ENCODE data around the gene PACRG. TPM values are rescaled to one million over a fixed set of nuclear protein-coding genes. Genes with fewer than 3 reads are reported as not detected.

Gene PACRG
- total RNA-seq, 1 experiment from 2014 or later = not detected

DNA sequence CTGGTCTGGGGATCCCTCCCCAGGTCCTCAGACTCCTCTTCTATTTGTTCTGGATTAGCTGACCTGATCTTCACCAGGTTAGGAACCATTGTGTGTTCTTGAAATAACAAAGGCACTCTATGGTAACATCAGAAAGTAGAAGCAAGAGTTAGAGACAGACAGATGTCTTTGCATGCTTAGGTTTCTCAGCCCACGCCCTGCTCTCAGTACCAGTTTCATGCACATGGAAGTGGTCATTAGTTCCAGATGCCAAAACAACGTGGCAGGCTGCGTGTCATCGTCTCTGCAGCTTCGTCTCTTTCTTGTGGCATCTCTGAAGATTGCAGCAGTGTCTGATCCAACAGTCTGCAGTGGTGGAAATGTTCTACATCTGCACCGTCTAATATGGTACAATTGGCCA, 89.4 kb downstream of the PACRG start:
- no peak overlapping the region for H3K4me3 ChIP-seq (ENCODE audit: low read depth, low read length)
- no peaks in the 10 kb centered on the region for H3K27me3 Mint-ChIP-seq (ENCODE audit: insufficient read depth, unreplicated experiment)
- H3K36me3 Mint-ChIP-seq (ENCODE audit: insufficient read depth, unreplicated experiment) = no peaks in the 10 kb centered on the region
- H3K36me3 ChIP-seq (ENCODE audit: control insufficient read depth, insufficient read depth, low read length) = no peaks in the 10 kb centered on the region
- intact Hi-C loops (cut with micrococcal nuclease; ENCODE audit: unreplicated experiment) = no loop called here
- H3K27ac Mint-ChIP-seq (ENCODE audit: unreplicated experiment) = no peak overlapping the region
- no peaks in the 10 kb centered on the region for H3K27me3 ChIP-seq (replicated peaks; ENCODE audit: control insufficient read depth, insufficient read depth, low read length)
- no peak overlapping the region for H3K4me3 Mint-ChIP-seq (ENCODE audit: unreplicated experiment)
- TF ChIP-seq, protein P1, sequence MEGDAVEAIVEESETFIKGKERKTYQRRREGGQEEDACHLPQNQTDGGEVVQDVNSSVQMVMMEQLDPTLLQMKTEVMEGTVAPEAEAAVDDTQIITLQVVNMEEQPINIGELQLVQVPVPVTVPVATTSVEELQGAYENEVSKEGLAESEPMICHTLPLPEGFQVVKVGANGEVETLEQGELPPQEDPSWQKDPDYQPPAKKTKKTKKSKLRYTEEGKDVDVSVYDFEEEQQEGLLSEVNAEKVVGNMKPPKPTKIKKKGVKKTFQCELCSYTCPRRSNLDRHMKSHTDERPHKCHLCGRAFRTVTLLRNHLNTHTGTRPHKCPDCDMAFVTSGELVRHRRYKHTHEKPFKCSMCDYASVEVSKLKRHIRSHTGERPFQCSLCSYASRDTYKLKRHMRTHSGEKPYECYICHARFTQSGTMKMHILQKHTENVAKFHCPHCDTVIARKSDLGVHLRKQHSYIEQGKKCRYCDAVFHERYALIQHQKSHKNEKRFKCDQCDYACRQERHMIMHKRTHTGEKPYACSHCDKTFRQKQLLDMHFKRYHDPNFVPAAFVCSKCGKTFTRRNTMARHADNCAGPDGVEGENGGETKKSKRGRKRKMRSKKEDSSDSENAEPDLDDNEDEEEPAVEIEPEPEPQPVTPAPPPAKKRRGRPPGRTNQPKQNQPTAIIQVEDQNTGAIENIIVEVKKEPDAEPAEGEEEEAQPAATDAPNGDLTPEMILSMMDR (IDR thresholded peaks at IDR 0.05; ENCODE audit: insufficient read depth in 1 of 2, low read depth in 1 of 2, low read length in 1 of 2, severe bottlenecking in 1 of 2, unreplicated experiment in 1 of 2) = no peak
- no peaks in the 10 kb centered on the region for H3K4me1 ChIP-seq
- CTCF ChIA-PET = no interaction called here
- no peaks in the 10 kb centered on the region for H3K9me3 Mint-ChIP-seq (ENCODE audit: unreplicated experiment)
- POLR2A ChIA-PET = no interaction called here
- DNase-seq = no peak
- H3K4me1 Mint-ChIP-seq (ENCODE audit: low read depth, unreplicated experiment) = no peaks in the 10 kb centered on the region
- H3K9me3 ChIP-seq = no peaks in the 10 kb centered on the region
- BruUV-seq (replicated peaks) = no TSS peak

DNA sequence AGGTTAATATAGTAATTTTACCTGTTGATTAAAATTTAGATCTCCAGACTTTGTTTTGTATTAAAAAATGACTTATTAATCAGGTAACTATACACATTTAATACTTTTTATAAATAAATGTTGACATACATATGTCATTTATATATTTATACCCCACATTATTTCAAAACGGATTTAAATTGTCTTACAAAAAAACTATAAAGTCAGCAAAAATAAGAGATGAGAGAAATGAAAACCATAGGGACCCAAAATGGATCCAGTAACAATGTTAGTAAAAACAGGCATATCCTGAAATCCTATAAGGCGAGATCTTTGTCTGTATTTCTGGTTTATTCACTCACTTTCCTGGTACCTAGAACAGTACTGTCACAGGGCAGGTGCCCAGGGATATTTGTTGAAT, 91.5 kb downstream of the PACRG start:
- H3K27ac Mint-ChIP-seq (ENCODE audit: unreplicated experiment) = no peak overlapping the region
- no peak overlapping the region for H3K4me3 Mint-ChIP-seq (ENCODE audit: unreplicated experiment)
- H3K36me3 Mint-ChIP-seq (ENCODE audit: insufficient read depth, unreplicated experiment) = no peaks in the 10 kb centered on the region
- no peak overlapping the region for H3K4me3 ChIP-seq (ENCODE audit: low read depth, low read length)
- ChIA-PET CTCF (no interaction called here), POLR2A (no interaction called here)
- intact Hi-C loops (cut with micrococcal nuclease; ENCODE audit: unreplicated experiment) = no loop called here
- H3K9me3 Mint-ChIP-seq (ENCODE audit: unreplicated experiment) = no peaks in the 10 kb centered on the region
- H3K4me1 Mint-ChIP-seq (ENCODE audit: low read depth, unreplicated experiment) = no peaks in the 10 kb centered on the region
- TF ChIP-seq, protein P1 (IDR thresholded peaks at IDR 0.05; ENCODE audit: insufficient read depth in 1 of 2, low read depth in 1 of 2, low read length in 1 of 2, severe bottlenecking in 1 of 2, unreplicated experiment in 1 of 2) = no peak
- no peaks in the 10 kb centered on the region for H3K27me3 Mint-ChIP-seq (ENCODE audit: insufficient read depth, unreplicated experiment)
- no peak for DNase-seq
- no peaks in the 10 kb centered on the region for H3K9me3 ChIP-seq
- H3K4me1 ChIP-seq = no peaks in the 10 kb centered on the region
- no TSS peak for BruUV-seq (replicated peaks)
- no peaks in the 10 kb centered on the region for H3K36me3 ChIP-seq (ENCODE audit: control insufficient read depth, insufficient read depth, low read length)
- no peaks in the 10 kb centered on the region for H3K27me3 ChIP-seq (replicated peaks; ENCODE audit: control insufficient read depth, insufficient read depth, low read length)

DNA sequence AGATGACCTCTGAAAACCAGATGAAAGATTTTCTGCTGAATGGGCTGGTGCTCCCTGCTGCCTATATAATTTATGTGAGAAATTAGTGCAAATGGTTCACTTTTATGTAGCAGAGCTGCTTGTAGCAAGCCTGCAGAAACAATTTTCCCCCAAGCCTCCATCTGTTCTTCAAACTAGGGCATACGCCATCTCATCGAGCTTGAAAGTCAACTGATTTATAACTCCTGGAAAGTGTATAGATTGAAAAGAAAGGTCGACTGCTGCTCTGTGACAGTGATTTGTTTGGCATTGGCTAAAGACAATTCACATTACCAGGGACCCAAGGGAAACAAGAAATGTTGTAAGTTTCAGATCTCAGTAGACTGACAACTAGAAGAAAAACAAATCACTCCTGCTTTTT, 93.3 kb downstream of the PACRG start:
- Mint-ChIP-seq H3K36me3 (ENCODE audit: insufficient read depth, unreplicated experiment) (no peaks in the 10 kb centered on the region), H3K27me3 (ENCODE audit: insufficient read depth, unreplicated experiment) (no peaks in the 10 kb centered on the region), H3K4me3 (ENCODE audit: unreplicated experiment) (no peak overlapping the region), H3K27ac (ENCODE audit: unreplicated experiment) (no peak overlapping the region), H3K4me1 (ENCODE audit: low read depth, unreplicated experiment) (no peaks in the 10 kb centered on the region), H3K9me3 (ENCODE audit: unreplicated experiment) (no peaks in the 10 kb centered on the region)
- no TSS peak for BruUV-seq (replicated peaks)
- H3K4me1 ChIP-seq = no peaks in the 10 kb centered on the region
- intact Hi-C loops (cut with micrococcal nuclease; ENCODE audit: unreplicated experiment) = no loop called here
- H3K4me3 ChIP-seq (ENCODE audit: low read depth, low read length) = no peak overlapping the region
- POLR2A ChIA-PET = no interaction called here
- no peaks in the 10 kb centered on the region for H3K36me3 ChIP-seq (ENCODE audit: control insufficient read depth, insufficient read depth, low read length)
- no peaks in the 10 kb centered on the region for H3K27me3 ChIP-seq (replicated peaks; ENCODE audit: control insufficient read depth, insufficient read depth, low read length)
- DNase-seq = no peak
- TF ChIP-seq, protein P1 (IDR thresholded peaks at IDR 0.05; ENCODE audit: insufficient read depth in 1 of 2, low read depth in 1 of 2, low read length in 1 of 2, severe bottlenecking in 1 of 2, unreplicated experiment in 1 of 2) = no peak
- CTCF ChIA-PET = no interaction called here
- H3K9me3 ChIP-seq = no peaks in the 10 kb centered on the region

Data from Caco-2 (cell line).